ENCODE data around the gene AP1G2. TPM values are rescaled to one million over a fixed set of nuclear protein-coding genes. Genes with fewer than 3 reads are reported as not detected.

The AP1G2 gene
- total RNA-seq, 1 experiment from 2014 or later: 160 TPM

DNA sequence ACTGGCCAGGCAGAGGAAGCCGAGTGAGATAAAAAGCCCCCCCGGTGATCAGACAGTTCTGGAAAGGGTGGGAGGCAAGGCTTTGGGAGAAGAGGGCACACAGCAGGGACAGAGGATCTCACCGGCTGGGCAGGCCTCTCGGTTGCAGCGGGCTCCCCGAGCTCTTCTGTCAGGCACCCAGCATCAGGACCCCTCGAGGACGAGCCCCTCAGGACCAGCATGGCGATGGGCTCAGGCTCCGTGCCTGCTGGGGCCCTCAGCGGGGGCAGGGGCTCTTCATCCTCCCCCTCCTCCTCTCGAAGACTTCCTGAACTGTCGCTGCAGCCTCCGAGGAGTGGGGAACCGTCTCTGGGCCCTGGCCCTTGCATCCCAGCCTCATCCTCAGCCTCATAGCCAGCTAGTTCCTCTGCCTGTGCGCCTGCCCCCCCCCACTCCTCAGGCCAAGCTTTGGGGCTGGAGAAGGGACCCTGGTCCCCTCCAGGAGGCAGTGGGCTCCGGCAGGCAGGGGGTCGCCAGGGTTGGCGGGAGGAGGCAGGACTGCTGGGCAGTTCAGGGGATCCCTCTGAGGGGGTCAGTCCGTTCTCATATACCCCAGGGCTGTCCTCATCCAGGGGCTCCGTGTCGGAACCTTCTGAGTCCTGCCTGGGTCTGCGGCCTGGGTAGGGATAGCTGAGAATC lies 3.4 kb upstream of the AP1G2 start:
- TF ChIP-seq, protein P1, sequence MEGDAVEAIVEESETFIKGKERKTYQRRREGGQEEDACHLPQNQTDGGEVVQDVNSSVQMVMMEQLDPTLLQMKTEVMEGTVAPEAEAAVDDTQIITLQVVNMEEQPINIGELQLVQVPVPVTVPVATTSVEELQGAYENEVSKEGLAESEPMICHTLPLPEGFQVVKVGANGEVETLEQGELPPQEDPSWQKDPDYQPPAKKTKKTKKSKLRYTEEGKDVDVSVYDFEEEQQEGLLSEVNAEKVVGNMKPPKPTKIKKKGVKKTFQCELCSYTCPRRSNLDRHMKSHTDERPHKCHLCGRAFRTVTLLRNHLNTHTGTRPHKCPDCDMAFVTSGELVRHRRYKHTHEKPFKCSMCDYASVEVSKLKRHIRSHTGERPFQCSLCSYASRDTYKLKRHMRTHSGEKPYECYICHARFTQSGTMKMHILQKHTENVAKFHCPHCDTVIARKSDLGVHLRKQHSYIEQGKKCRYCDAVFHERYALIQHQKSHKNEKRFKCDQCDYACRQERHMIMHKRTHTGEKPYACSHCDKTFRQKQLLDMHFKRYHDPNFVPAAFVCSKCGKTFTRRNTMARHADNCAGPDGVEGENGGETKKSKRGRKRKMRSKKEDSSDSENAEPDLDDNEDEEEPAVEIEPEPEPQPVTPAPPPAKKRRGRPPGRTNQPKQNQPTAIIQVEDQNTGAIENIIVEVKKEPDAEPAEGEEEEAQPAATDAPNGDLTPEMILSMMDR (IDR thresholded peaks at IDR 0.05; ENCODE audit: insufficient read depth in 1 of 2, low read depth in 1 of 2, low read length in 1 of 2, severe bottlenecking in 1 of 2, unreplicated experiment in 1 of 2): no peak
- H3K4me3 ChIP-seq (ENCODE audit: low read depth, low read length): no peak overlapping the region
- peaks cover 7% of the 10 kb centered on the region for H3K4me1 Mint-ChIP-seq (ENCODE audit: low read depth, unreplicated experiment)
- H3K4me3 Mint-ChIP-seq (ENCODE audit: unreplicated experiment): no peak overlapping the region
- H3K27me3 ChIP-seq (replicated peaks; ENCODE audit: control insufficient read depth, insufficient read depth, low read length): no peaks in the 10 kb centered on the region
- peak in 1 of 2 experiments; percentile 27 for DNase-seq
- H3K27ac Mint-ChIP-seq (ENCODE audit: unreplicated experiment): no peak overlapping the region
- ChIA-PET CTCF (no interaction called here), POLR2A (no interaction called here)
- no peaks in the 10 kb centered on the region for H3K27me3 Mint-ChIP-seq (ENCODE audit: insufficient read depth, unreplicated experiment)
- intact Hi-C loops (cut with micrococcal nuclease; ENCODE audit: unreplicated experiment): no loop called here
- H3K9me3 Mint-ChIP-seq (ENCODE audit: unreplicated experiment): no peaks in the 10 kb centered on the region
- no TSS peak for BruUV-seq (replicated peaks)
- H3K36me3 Mint-ChIP-seq (ENCODE audit: insufficient read depth, unreplicated experiment): peaks cover 17% of the 10 kb centered on the region
- no peaks in the 10 kb centered on the region for H3K9me3 ChIP-seq
- no peaks in the 10 kb centered on the region for H3K36me3 ChIP-seq (ENCODE audit: control insufficient read depth, insufficient read depth, low read length)
- peaks cover 9% of the 10 kb centered on the region; the same call in 1 of the 2 replicates for H3K4me1 ChIP-seq

DNA sequence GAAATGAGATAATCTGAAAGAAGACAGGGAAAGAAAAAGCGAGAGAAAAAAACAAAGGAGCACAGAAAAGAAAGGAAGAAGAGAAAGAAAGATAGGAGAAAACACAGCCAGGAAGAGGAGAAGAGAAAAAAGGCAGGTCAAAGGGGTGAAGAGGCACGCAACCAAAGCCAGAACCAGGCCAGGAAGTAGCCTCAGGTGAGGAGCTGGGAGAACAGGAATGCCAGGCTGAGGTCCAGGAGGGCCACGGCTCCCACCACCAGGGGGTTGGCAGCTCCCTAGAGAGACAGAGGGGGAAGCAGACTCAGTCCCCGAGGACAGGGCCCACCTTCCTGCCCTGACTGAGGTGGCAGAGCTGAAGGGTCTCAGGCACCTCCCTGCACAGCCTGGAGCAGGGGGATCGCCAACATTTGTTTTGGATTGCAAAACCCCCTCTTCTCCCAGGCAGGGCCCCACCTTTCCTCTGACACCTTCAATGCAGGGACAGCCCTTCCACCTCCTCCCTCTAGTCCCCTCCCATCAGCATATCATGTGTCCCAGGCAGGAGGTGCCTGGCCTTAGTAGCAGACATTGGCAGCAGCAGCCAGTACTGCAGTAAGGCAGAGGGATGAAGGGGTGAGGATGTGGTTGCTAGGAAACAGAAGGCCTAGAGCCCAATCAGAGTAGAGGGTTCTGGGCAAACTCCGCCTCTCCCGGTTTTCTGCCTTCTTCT lies 2.0 kb upstream of the AP1G2 start:
- Histone ChIP-seq H3K27me3 (replicated peaks; ENCODE audit: control insufficient read depth, insufficient read depth, low read length) (no peaks in the 10 kb centered on the region), H3K4me1 (peaks cover 9% of the 10 kb centered on the region; the same call in 1 of the 2 replicates), H3K36me3 (ENCODE audit: control insufficient read depth, insufficient read depth, low read length) (no peaks in the 10 kb centered on the region), H3K9me3 (no peaks in the 10 kb centered on the region), H3K4me3 (ENCODE audit: low read depth, low read length) (no peak overlapping the region)
- intact Hi-C loops (cut with micrococcal nuclease; ENCODE audit: unreplicated experiment): no loop called here
- no peaks in the 10 kb centered on the region for H3K27me3 Mint-ChIP-seq (ENCODE audit: insufficient read depth, unreplicated experiment)
- no peak overlapping the region for H3K27ac Mint-ChIP-seq (ENCODE audit: unreplicated experiment)
- H3K9me3 Mint-ChIP-seq (ENCODE audit: unreplicated experiment): no peaks in the 10 kb centered on the region
- TF ChIP-seq, protein P1 (IDR thresholded peaks at IDR 0.05; ENCODE audit: insufficient read depth in 1 of 2, low read depth in 1 of 2, low read length in 1 of 2, severe bottlenecking in 1 of 2, unreplicated experiment in 1 of 2): peak in 1 of 2 experiments; percentile 10
- no TSS peak for BruUV-seq (replicated peaks)
- peaks cover 7% of the 10 kb centered on the region for H3K4me1 Mint-ChIP-seq (ENCODE audit: low read depth, unreplicated experiment)
- ChIA-PET CTCF (interaction anchor here (0.6 kb wide), 1 partner anchor 491 kb away, joined by 3 read pairs; no protein-coding TSS in a partner anchor), POLR2A (no interaction called here)
- no peak overlapping the region for H3K4me3 Mint-ChIP-seq (ENCODE audit: unreplicated experiment)
- peak in 1 of 2 experiments; percentile 55 for DNase-seq
- peaks cover 22% of the 10 kb centered on the region for H3K36me3 Mint-ChIP-seq (ENCODE audit: insufficient read depth, unreplicated experiment)

DNA sequence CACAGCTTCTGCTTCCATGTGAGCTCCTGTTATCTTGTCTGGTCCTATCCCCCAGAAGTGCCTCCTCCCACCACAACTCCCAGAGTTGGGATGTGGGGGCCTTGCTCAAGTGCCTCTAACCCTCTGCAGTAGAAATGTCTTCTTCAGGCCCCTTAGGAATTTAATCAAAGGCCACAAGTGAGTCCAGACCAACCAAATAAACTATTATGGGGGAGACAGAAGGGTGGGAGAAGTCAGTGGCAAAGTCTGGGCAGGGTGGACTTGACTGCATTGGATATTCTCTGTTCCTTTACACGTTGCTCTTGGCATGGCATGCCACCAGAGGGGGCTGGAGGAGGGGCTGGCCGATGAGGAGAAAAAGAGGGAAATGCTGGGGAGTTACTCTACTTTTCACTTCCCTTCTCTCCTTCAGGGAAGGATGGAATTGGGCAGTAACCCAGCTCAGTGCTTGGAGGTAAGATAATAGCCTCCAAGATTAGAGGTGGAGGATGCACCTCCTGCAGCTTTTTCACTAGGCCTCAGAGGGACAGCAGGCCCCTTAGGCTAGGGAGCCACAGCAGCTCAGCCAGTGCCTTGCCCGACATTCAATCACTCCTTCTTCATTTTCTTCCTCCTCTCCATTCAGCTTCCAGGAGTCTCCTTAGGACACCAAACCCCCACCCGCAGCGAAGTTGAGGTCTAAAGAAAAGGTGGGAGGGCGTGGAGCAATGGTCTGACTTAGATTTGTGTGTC lies 1.2 kb upstream of the AP1G2 start:
- intact Hi-C loops (cut with micrococcal nuclease; ENCODE audit: unreplicated experiment): no loop called here
- DNase-seq: peak; percentile 31 to 37
- ChIA-PET POLR2A (no interaction called here), CTCF (interaction anchor here (0.6 kb wide), 1 partner anchor 490 kb away, joined by 3 read pairs; no protein-coding TSS in a partner anchor)
- no TSS peak for BruUV-seq (replicated peaks)
- H3K36me3 Mint-ChIP-seq (ENCODE audit: insufficient read depth, unreplicated experiment): peaks cover 25% of the 10 kb centered on the region
- Histone ChIP-seq H3K4me1 (peaks cover 9% of the 10 kb centered on the region; the same call in 1 of the 2 replicates), H3K4me3 (ENCODE audit: low read depth, low read length) (no peak overlapping the region), H3K9me3 (no peaks in the 10 kb centered on the region), H3K36me3 (ENCODE audit: control insufficient read depth, insufficient read depth, low read length) (no peaks in the 10 kb centered on the region; the same call in 1 of the 2 replicates), H3K27me3 (replicated peaks; ENCODE audit: control insufficient read depth, insufficient read depth, low read length) (no peaks in the 10 kb centered on the region)
- no peak overlapping the region for H3K27ac Mint-ChIP-seq (ENCODE audit: unreplicated experiment)
- TF ChIP-seq, protein P1 (IDR thresholded peaks at IDR 0.05; ENCODE audit: insufficient read depth in 1 of 2, low read depth in 1 of 2, low read length in 1 of 2, severe bottlenecking in 1 of 2, unreplicated experiment in 1 of 2): peak; percentile 18 to 53
- H3K9me3 Mint-ChIP-seq (ENCODE audit: unreplicated experiment): no peaks in the 10 kb centered on the region
- H3K27me3 Mint-ChIP-seq (ENCODE audit: insufficient read depth, unreplicated experiment): no peaks in the 10 kb centered on the region
- peaks cover 7% of the 10 kb centered on the region for H3K4me1 Mint-ChIP-seq (ENCODE audit: low read depth, unreplicated experiment)
- H3K4me3 Mint-ChIP-seq (ENCODE audit: unreplicated experiment): no peak overlapping the region

Data from Caco-2 (cell line).